Osteocyte (in vitro differentiated cells): ENCODE measurements around the gene DRC7. TPM values are rescaled to one million over a fixed set of nuclear protein-coding genes. Genes with fewer than 3 reads are reported as not detected.

ENCODE experiments used
- DNase-seq: peaks from one replicate; pipeline ENCODE4 v3.0.0; 2021; ENCODE audit warnings: mixed read lengths; ENCODE audit not compliant: unreplicated experiment; ENCODE audit errors: extremely low spot score
- H3K27ac Mint-ChIP-seq: one replicate; pipeline ENCODE4 v1.8.0; 2021; ENCODE audit warnings: mild to moderate bottlenecking, mixed read lengths; ENCODE audit not compliant: unreplicated experiment
- H3K27me3 Mint-ChIP-seq: one replicate; pipeline ENCODE4 v1.8.0; 2021; ENCODE audit warnings: mixed read lengths; ENCODE audit not compliant: unreplicated experiment
- H3K36me3 Mint-ChIP-seq: one replicate; pipeline ENCODE4 v1.8.0; 2021; ENCODE audit warnings: mixed read lengths; ENCODE audit not compliant: unreplicated experiment
- H3K4me1 Mint-ChIP-seq: one replicate; pipeline ENCODE4 v1.8.0; 2021; ENCODE audit warnings: mixed read lengths; ENCODE audit not compliant: unreplicated experiment
- H3K4me3 Mint-ChIP-seq: one replicate; pipeline ENCODE4 v1.8.0; 2021; ENCODE audit warnings: mild to moderate bottlenecking, moderate library complexity, mixed read lengths; ENCODE audit not compliant: unreplicated experiment
- H3K9me3 Mint-ChIP-seq: one replicate; pipeline ENCODE4 v1.8.0; 2021; ENCODE audit warnings: mixed read lengths; ENCODE audit not compliant: unreplicated experiment
- CTCF ChIP-seq: fragments of 200-600 bp; sonication (generic); IDR thresholded peaks from 2 replicates; pipeline ENCODE4 v1.5.0; 2021; ENCODE audit warnings: antibody characterized with exemption, mild to moderate bottlenecking, moderate library complexity
- total RNA-seq: library from RNA; stranded (reverse); gene quantifications from 2 replicates; pipeline ENCODE4 v1.2.1, GENCODE V29; 2021

DRC7 gene
- total RNA-seq, 1 donor from 2014 or later, result not detected

DNA sequence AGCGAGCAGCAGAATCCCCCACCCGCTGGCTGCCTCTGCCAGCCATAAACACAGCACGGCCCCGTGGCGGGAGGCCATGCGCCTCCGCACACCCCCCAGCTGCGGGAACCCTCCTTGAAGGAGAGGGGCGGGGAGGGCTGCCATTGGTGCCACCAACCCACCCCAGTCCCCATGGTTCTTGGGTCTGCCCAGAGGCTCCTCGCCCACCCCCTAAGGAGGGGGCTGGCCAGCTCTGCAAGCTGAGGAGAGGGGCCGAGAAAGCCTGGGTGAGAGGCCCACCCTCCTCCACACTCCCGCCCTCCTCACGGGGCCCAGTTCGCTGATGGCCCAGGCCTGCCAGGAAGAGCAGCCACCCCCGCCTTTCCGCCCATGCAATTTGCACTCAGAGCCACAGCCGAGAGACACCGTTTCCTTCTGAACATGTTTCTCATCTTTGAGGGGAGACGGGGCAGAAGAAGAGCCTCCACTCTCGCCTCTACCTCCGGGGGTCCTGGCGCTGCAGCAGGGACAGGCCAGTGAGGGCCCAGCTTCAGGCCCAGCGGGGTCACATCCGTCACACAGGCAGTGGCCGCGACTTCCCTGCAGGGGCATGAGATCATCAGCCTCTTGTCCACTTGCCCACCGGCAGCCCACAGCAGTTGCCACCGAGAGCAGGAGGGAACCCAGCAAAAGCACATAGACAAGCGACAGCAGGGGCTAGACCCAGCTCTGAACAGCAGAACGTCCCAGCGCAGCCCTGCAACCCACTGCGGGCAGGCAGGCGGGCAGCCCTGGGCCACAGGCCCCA is 63.9 kb downstream of the DRC7 start:
- peaks cover 25% of the 10 kb centered on the region for H3K36me3 Mint-ChIP-seq
- no peaks in the 10 kb centered on the region for H3K27me3 Mint-ChIP-seq
- H3K9me3 Mint-ChIP-seq, result no peaks in the 10 kb centered on the region
- H3K4me3 Mint-ChIP-seq, result no peak overlapping the region
- H3K4me1 Mint-ChIP-seq, result peaks cover 20% of the 10 kb centered on the region
- peak overlapping the region; percentile 23 for H3K27ac Mint-ChIP-seq
- no peak for DNase-seq
- no peak for TF ChIP-seq CTCF

- no peak overlapping the region for H3K27ac Mint-ChIP-seq
- peaks cover 20% of the 10 kb centered on the region for H3K4me1 Mint-ChIP-seq
- H3K36me3 Mint-ChIP-seq, result peaks cover 27% of the 10 kb centered on the region
- DNase-seq, result no peak
- TF ChIP-seq CTCF, result no peak
- no peak overlapping the region for H3K4me3 Mint-ChIP-seq
- no peaks in the 10 kb centered on the region for H3K27me3 Mint-ChIP-seq
- no peaks in the 10 kb centered on the region for H3K9me3 Mint-ChIP-seq
These were observed 64.5 kb downstream of the DRC7 start for GRCh38 chr16:57759131-57759530.

- H3K4me1 Mint-ChIP-seq, result peaks cover 21% of the 10 kb centered on the region
- no peak overlapping the region for H3K4me3 Mint-ChIP-seq
- peaks cover 27% of the 10 kb centered on the region for H3K36me3 Mint-ChIP-seq
- TF ChIP-seq CTCF, result no peak
- peak overlapping the region; percentile 27 for H3K27ac Mint-ChIP-seq
- H3K27me3 Mint-ChIP-seq, result no peaks in the 10 kb centered on the region
- DNase-seq, result no peak
- no peaks in the 10 kb centered on the region for H3K9me3 Mint-ChIP-seq
These were observed 65.1 kb downstream of the DRC7 start for GRCh38 chr16:57759541-57760356.

- Mint-ChIP-seq H3K9me3 (no peaks in the 10 kb centered on the region), H3K4me1 (peaks cover 26% of the 10 kb centered on the region), H3K36me3 (peaks cover 30% of the 10 kb centered on the region), H3K27ac (peak overlapping the region; percentile 27), H3K4me3 (no peak overlapping the region), H3K27me3 (no peaks in the 10 kb centered on the region)
- no peak for TF ChIP-seq CTCF
- no peak for DNase-seq
These were observed 66.0 kb downstream of the DRC7 start for GRCh38 chr16:57760357-57761160.
